ENCODE results near the gene ILF3. TPM values are rescaled to one million over a fixed set of nuclear protein-coding genes. Genes with fewer than 3 reads are reported as not detected.

ILF3 gene
- total RNA-seq, 1 donor from 2014 or later = 536 TPM

DNA sequence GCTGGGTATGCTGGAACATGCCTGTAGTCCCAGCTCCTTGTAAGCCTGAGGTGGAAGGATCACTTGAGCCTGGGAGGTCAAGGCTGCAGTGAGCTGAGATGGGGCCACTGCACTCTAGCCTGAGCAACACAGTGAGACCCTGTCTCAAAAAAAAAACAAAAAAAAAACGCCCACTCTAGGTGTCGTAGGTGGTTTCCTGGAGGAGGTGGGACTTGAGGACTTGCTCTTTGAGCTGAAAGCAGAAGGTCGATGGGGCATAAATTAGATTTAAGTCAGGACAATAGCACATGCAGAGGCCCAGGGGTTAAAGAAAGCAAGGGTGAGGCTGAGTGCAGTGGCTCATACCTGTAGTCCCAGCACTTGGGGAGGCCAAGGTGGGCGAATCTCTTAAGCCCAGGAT, 12.9 kb upstream of the ILF3 start:
- Mint-ChIP-seq H3K36me3 (ENCODE audit: unreplicated experiment) (peaks cover under 1% of the 10 kb centered on the region), H3K4me3 (ENCODE audit: unreplicated experiment) (no peak overlapping the region), H3K9me3 (ENCODE audit: unreplicated experiment) (peaks cover 5% of the 10 kb centered on the region), H3K27ac (ENCODE audit: unreplicated experiment) (no peak overlapping the region), H3K27me3 (ENCODE audit: unreplicated experiment) (peaks cover 4% of the 10 kb centered on the region), H3K4me1 (ENCODE audit: low read depth, unreplicated experiment) (no peaks in the 10 kb centered on the region)
- DNase-seq = no peak
- TF ChIP-seq, protein P1, sequence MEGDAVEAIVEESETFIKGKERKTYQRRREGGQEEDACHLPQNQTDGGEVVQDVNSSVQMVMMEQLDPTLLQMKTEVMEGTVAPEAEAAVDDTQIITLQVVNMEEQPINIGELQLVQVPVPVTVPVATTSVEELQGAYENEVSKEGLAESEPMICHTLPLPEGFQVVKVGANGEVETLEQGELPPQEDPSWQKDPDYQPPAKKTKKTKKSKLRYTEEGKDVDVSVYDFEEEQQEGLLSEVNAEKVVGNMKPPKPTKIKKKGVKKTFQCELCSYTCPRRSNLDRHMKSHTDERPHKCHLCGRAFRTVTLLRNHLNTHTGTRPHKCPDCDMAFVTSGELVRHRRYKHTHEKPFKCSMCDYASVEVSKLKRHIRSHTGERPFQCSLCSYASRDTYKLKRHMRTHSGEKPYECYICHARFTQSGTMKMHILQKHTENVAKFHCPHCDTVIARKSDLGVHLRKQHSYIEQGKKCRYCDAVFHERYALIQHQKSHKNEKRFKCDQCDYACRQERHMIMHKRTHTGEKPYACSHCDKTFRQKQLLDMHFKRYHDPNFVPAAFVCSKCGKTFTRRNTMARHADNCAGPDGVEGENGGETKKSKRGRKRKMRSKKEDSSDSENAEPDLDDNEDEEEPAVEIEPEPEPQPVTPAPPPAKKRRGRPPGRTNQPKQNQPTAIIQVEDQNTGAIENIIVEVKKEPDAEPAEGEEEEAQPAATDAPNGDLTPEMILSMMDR (IDR thresholded peaks at IDR 0.05; ENCODE audit: partially characterized antibody, unreplicated experiment) = no peak

GRCh38 chr19:10642473-10643171, 11.5 kb upstream of the ILF3 start:
- no peak for DNase-seq
- no peak overlapping the region for H3K27ac Mint-ChIP-seq (ENCODE audit: unreplicated experiment)
- no peaks in the 10 kb centered on the region for H3K36me3 Mint-ChIP-seq (ENCODE audit: unreplicated experiment)
- peaks cover 4% of the 10 kb centered on the region for H3K27me3 Mint-ChIP-seq (ENCODE audit: unreplicated experiment)
- H3K4me3 Mint-ChIP-seq (ENCODE audit: unreplicated experiment) = no peak overlapping the region
- TF ChIP-seq, protein P1 (IDR thresholded peaks at IDR 0.05; ENCODE audit: partially characterized antibody, unreplicated experiment) = no peak
- peaks cover 5% of the 10 kb centered on the region for H3K9me3 Mint-ChIP-seq (ENCODE audit: unreplicated experiment)
- no peaks in the 10 kb centered on the region for H3K4me1 Mint-ChIP-seq (ENCODE audit: low read depth, unreplicated experiment)

- Mint-ChIP-seq H3K36me3 (ENCODE audit: unreplicated experiment) (no peaks in the 10 kb centered on the region), H3K4me1 (ENCODE audit: low read depth, unreplicated experiment) (no peaks in the 10 kb centered on the region), H3K9me3 (ENCODE audit: unreplicated experiment) (peaks cover 5% of the 10 kb centered on the region), H3K27me3 (ENCODE audit: unreplicated experiment) (peaks cover 4% of the 10 kb centered on the region), H3K27ac (ENCODE audit: unreplicated experiment) (no peak overlapping the region), H3K4me3 (ENCODE audit: unreplicated experiment) (no peak overlapping the region)
- no peak for DNase-seq
- TF ChIP-seq, protein P1 (IDR thresholded peaks at IDR 0.05; ENCODE audit: partially characterized antibody, unreplicated experiment) = no peak
Measured at GRCh38 chr19:10643172-10643967, 10.8 kb upstream of the ILF3 start.

DNA sequence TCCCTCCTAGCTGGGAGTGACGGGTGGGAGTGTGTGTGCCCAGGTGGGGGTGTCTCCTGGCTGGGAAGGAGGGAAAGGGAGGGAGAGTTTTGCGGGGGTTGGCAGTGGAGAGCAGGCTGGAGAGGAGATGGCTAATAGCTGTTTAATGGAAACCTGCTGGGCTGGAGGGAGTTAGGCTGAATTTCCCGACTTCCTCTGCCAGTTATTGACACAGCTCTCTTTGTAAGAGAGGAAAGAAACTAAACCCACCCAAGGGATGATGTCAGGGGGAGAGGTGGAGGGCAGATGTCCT, 10.2 kb upstream of the ILF3 start:
- Mint-ChIP-seq H3K36me3 (ENCODE audit: unreplicated experiment) (no peaks in the 10 kb centered on the region), H3K4me1 (ENCODE audit: low read depth, unreplicated experiment) (no peaks in the 10 kb centered on the region), H3K27ac (ENCODE audit: unreplicated experiment) (no peak overlapping the region), H3K9me3 (ENCODE audit: unreplicated experiment) (peaks cover 5% of the 10 kb centered on the region), H3K27me3 (ENCODE audit: unreplicated experiment) (peaks cover 4% of the 10 kb centered on the region), H3K4me3 (ENCODE audit: unreplicated experiment) (no peak overlapping the region)
- TF ChIP-seq, protein P1 (IDR thresholded peaks at IDR 0.05; ENCODE audit: partially characterized antibody, unreplicated experiment) = no peak
- DNase-seq = no peak
